SK-MEL-5 (cell line): ENCODE results near the gene BEGAIN. TPM values are rescaled to one million over a fixed set of nuclear protein-coding genes. Genes with fewer than 3 reads are reported as not detected.
"Not testable (repeated sequence)": the region's sequence is repeated elsewhere in the genome, so short reads cannot be mapped to it uniquely, and the experiment has no call there.

ENCODE experiments used
- DNase-seq: peaks from one replicate; pipeline ENCODE4 v3.0.0-alpha.2; 2016; ENCODE audit warnings: low read depth, low spot score
- in situ Hi-C: cut with HindIII; loops from 2 replicates; pipeline ENCODE4 v1.10.0; 2016; ENCODE audit warnings: low sequenced_read_pairs, high pct_unique_total_duplicates, low pct_unique_long_range_greater_than_20kb
- total RNA-seq: library from RNA; depleted of rRNA; stranded (reverse); fragments of >200 nt; shearing (Covaris generic); gene quantifications from 2 replicates; pipeline ENCODE4 v1.2.3, GENCODE V29; 2014

Gene BEGAIN
- total RNA-seq, 1 experiment from 2014 or later: 10.0 TPM

- in situ Hi-C loops: no loop called here
- peak; percentile 43 for DNase-seq
Observed at GRCh38 chr14:100524933-100525243, 62.3 kb downstream of the BEGAIN start.

- in situ Hi-C loops: no loop called here
Observed at GRCh38 chr14:100524233-100524932, 62.8 kb downstream of the BEGAIN start.

GRCh38 chr14:100523843-100524169 lies 63.4 kb downstream of the BEGAIN start:
- in situ Hi-C loops: no loop called here
- no peak for DNase-seq

More at GRCh38 chr14:100524233-100524932, 62.8 kb downstream of the BEGAIN start:
- DNase-seq: no peak

- no peak for DNase-seq
- in situ Hi-C loops: no loop called here
Observed at GRCh38 chr14:100523131-100523842, 63.9 kb downstream of the BEGAIN start.

GRCh38 chr14:100522616-100523099 lies 64.6 kb downstream of the BEGAIN start:
- DNase-seq: peak; percentile 37
- in situ Hi-C loops: no loop called here

GRCh38 chr14:100506053-100506452 lies 81.2 kb downstream of the BEGAIN start:
- in situ Hi-C loops, DNase-seq: not testable (repeated sequence)

GRCh38 chr14:100504372-100505078 lies 82.7 kb downstream of the BEGAIN start:
- DNase-seq: peak; percentile 28

GRCh38 chr14:100503251-100503650 lies 84.0 kb downstream of the BEGAIN start:
- DNase-seq: no peak
- in situ Hi-C loops: no loop called here

More at GRCh38 chr14:100504372-100505078, 82.7 kb downstream of the BEGAIN start:
- in situ Hi-C loops: no loop called here

GRCh38 chr14:100502622-100503220 lies 84.5 kb downstream of the BEGAIN start:
- DNase-seq: no peak
- in situ Hi-C loops: no loop called here

GRCh38 chr14:100500128-100500527 lies 87.1 kb downstream of the BEGAIN start:
- in situ Hi-C loops: no loop called here

GRCh38 chr14:100498068-100498467 lies 89.1 kb downstream of the BEGAIN start:
- no peak for DNase-seq
- in situ Hi-C loops: no loop called here

More at GRCh38 chr14:100500128-100500527, 87.1 kb downstream of the BEGAIN start:
- DNase-seq: no peak

- no peak for DNase-seq
- in situ Hi-C loops: no loop called here
Observed at GRCh38 chr14:100495917-100496316, 91.3 kb downstream of the BEGAIN start.

- in situ Hi-C loops: no loop called here
- DNase-seq: no peak
Observed at GRCh38 chr14:100494645-100495044, 92.6 kb downstream of the BEGAIN start.

GRCh38 chr14:100490252-100490651 lies 97.0 kb downstream of the BEGAIN start:
- DNase-seq: no peak
- in situ Hi-C loops: no loop called here

- in situ Hi-C loops: no loop called here
Observed at GRCh38 chr14:100488057-100488456, 99.2 kb downstream of the BEGAIN start.

GRCh38 chr14:100487304-100487703 lies 99.9 kb downstream of the BEGAIN start:
- in situ Hi-C loops: no loop called here
- DNase-seq: no peak

More at GRCh38 chr14:100488057-100488456, 99.2 kb downstream of the BEGAIN start:
- DNase-seq: no peak
